Measurements from ENCODE around the gene AQP7.
"Not testable (repeated sequence)": the region's sequence is repeated elsewhere in the genome, so short reads cannot be mapped to it uniquely, and the experiment has no call there.

Gene AQP7

DNA sequence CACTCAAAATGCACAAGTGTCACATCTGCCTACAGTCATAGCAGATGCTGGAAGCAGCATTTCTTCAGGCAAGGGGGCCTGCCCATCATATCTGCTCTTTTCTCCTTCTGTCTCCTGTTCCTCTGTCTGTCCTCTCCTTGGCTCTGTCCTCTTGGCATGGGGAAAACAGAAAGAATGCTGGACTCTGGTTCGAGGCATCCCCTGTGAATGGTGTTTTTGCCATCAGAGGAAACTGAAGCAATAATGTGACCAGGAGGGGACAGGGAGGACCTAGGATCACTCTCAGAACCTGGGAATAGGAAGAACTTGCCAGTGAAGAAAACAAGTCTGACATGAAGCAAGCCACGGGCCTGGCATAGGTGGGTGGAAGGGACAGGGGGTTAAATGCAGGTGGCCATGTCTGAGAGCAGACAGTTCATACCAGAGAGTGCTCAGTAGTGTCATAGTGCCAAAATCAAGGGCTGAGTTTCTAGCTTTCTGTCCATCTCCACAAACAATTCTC, 35.3 kb downstream of the AQP7 start:
- no peak for DNase-seq

DNA sequence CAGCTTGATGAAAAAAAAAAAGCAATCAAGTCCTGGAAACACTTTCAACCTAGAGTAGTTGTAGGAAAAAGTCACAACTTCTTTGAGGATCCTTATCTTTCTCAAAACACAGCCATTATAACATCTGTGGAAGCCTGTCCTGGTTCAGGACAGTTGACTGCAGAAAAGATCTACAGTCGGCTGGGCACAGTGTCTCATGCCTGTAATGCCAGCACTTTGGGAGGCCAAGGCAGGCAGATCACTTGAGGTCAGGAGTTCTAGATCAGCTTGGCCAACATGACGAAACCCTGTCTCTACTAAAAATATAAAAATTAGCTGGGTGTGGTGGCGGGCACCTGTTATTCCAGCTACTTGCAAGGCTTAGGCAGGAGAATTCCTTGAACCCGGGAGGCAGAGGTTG, 37.6 kb downstream of the AQP7 start:
- not testable (repeated sequence) for DNase-seq

DNA sequence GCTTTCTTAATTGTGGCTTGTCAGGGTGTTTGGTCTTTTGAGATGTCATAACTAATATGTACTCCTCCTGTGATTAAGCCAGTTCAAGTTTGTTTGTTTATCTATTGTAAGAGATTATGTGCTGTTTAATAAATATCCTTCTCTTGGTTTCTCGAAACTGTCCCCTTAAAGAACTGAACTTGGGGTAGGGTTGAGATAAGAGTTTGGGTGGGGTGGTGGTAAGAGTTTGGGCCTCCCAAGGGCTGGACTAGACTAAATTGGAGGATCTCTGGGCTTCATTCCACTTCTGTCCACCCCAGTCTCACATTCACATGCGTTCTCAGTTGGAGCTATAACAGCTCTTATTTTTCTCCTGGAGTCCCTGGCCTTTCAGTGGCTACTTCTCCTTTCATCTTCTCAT, 38.2 kb downstream of the AQP7 start:
- no peak for DNase-seq

DNA sequence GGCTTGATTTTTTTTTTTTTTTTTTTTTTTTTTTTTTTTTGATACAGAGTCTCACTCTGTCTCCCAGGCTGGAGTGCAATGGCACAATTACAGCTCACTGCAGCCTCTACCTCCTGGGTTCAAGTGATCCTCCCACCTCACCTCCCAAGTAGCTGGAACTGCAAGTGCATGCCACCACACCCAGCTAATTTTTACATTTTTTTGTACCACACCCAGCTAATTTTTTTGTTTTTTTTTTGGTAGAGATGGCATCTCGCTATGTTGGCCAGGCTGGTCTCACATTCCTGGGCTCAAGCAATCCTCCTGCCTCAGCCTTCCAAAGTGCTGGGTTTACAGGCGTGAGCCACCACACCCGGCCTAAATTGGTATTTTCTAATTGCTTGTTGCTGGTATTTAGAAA, 43.7 kb downstream of the AQP7 start:
- DNase-seq, result not testable (repeated sequence)

DNA sequence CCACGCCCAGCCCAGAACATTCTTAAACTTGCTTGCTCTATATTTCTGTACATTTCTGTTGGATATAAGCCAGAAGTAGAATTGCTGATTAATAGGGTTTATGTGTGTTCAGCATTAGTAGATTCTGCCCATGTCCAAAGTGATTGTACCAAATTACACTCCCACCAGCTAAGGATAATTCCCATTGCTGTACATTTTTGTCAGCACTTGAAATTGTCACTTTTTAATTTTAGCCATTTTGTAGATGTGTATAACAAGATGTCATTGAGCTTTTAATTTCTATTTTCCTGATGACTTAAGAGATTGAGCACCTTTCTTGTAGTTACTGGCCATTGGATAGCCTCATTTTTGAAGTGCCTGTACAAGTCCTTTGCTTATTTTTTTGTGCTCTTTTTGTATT, 46.4 kb downstream of the AQP7 start:
- DNase-seq, result no peak

DNA sequence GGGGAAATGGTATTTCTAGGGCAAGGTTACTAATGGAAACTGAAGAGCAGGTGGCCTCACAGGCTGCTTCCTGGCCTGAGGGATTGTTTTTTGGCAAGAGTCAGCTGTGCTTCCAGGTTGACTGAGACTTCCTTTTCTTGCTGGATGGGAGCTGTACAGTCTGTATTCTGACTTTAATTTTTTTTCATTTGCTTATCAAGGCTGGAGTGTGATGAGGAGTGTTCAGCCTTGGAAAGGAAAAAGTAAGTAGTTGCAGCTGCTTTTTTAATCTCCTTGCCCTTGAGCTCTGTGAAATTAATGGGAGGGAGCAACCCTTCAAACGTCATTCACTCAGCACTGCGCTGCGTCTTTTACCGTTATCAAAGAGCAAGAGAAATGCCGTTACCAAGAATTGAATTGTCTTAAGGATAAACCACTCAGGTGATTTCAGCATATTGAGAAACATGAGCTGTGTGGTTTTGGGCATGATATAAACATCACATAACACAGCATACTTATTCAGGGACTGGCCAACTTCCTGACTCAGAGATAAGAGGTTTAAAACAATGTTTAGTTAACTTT, 47.6 kb downstream of the AQP7 start:
- DNase-seq, result no peak

DNA sequence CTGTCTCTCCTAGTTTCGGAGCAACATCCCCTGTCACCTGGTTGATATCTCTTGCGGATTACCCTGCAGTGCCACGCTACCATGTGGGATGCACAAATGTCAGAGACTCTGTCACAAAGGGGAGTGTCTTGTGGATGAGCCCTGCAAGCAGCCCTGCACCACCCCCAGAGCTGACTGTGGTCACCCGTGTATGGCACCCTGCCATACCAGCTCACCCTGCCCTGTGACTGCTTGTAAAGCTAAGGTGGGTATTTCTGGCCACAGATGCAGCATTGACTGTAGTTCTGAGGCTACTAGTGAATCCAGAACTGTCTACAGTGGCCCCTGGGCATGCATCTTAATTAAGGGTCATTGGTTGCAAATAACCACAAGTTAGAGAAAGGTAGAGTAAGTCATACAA, 50.8 kb downstream of the AQP7 start:
- no peak for DNase-seq

DNA sequence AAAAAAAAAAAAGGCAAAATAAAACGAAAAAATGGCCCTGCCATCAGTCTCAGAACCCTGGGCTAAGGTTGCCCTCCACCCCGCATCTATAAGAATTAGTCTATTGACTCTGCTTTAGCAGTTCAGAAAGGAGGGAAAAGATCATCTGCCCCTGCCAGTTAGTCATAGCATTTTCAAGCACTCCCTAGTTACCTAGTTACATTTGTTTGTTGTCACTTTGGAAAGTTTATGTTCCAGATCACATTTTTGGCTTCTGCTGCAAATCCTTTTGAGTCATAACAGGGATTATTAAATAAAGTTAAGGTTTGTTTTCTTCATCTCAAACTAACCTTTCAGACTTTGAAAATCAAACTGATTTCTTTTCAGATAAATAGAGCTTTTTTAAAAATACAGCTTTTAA, 52.1 kb downstream of the AQP7 start:
- no peak for DNase-seq

DNA sequence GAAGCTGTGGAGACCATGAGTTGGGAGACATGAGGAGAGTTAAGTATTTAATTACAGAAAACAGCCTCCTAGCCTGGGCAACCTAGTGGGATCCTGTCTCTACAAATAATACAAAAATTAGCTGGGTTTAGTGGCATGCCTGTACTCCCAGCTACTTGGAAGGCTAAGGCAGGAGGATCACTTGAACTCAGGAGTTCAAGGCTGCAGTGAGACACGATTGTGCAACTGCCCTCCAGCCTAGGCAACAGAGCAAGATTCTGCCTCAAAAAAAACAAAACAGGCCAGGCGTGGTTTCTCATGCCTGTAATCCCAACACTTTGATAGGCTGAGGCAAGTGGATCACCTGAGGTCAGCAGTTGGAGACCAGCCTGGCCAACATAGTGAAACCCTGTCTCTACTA, 52.6 kb downstream of the AQP7 start:
- DNase-seq, result no peak

DNA sequence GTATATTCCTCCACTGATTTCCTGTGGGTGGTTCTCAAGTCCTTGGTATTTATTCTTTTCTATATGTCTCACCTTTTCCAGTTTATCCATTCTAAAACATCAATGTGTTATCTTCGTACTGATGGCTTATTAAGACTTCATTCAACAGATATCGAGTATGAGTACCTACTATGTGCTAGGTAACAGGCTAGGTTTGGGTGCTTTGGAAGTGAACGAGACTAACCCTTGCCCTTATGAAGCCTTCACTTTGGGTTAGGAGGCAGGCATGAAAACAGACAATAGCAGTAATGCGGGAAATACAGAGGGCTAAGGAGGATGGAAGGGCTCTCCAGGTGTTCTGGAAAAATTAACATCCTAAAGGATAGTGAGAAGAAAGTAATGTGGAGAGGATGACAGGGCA, 53.4 kb downstream of the AQP7 start:
- no peak for DNase-seq

DNA sequence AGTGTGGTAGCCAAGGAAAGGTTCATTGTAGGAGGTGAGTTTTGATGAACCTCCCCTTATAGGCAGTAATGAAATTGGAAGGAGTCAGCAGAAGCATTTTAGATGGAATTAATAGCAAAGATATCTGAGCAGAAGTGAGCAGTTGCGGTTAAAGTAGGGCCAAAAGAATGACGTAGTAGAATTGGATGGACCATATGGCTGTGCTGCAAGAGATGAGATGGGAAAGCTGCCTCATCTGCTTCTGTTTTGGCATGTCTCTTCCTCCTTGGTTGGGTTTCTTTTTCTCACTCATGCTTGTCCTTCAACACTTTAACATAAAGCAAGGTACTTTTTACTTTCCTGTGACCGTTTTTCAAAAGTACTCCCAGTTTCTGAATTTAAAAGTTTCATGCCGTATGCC, 55.8 kb downstream of the AQP7 start:
- DNase-seq, result no peak

DNA sequence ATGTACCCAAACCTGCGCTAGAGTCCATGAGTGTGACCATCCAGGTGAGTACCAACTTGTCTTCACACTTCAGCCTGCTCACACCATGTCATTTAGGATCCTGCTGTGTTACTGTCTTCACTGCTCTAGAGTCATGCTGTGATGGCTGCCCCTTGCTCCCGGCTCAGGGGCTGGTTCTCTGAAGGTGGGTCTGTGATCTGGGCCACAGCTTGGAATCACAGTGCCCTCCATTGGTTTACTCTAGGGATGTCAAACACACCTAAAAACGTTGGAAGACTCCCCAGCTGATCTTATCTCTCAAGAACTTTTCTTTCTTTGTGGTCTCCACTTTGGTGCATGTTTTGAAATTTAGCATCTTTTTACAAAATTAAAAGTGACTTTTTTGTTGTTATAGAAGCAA, 58.2 kb downstream of the AQP7 start:
- DNase-seq, result no peak

DNA sequence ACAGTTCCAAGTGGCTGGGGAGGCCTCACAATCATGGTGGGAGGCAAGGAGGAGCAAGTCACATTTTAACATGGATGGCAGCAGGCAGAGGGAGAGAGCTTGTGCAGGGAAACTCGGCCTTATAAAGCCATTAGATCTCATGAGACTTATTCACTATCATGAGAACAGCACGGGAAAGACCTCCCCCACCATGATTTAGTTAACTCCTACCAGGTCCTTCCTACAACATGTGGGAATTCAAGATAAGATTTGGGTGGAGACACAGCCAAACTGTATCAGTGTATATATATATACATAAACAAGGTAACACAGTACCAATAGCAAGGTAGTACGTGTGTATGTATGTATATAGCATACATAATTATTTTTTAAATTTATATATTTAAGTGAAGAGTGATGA, 61.2 kb downstream of the AQP7 start:
- DNase-seq, result no peak

DNA sequence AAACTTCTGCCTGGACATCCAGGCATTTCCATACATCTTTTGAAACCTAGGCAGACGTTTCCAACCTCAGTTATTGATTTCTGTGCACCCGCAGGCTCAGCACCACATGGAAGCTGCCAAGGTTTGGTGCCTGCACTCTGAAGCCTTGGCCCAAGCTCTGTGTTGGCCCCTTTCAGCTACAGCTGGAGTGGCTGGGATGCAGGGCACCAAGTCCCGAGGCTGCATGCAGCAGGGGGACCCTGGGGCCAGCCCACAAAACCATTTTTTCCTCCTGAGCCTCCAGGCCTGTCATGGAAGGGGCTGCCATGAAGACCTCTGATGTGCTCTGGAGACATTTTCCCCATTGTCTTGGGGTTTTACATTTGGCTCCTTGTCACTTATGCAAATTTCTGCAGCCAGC, 62.2 kb downstream of the AQP7 start:
- no peak for DNase-seq
